ENCODE measurements around the gene LYPD6.
"Not testable (repeated sequence)": the region's sequence is repeated elsewhere in the genome, so short reads cannot be mapped to it uniquely, and the experiment has no call there.

Gene LYPD6

GRCh38 chr2:149488706-149489440, 158.5 kb downstream of the LYPD6 start:
- Mint-ChIP-seq H3K27me3 (peaks cover 17 to 37% of the 10 kb centered on the region in 2 donors), H3K4me3 (no peak overlapping the region), H3K27ac (no peak overlapping the region), H3K9me3 (no peaks in the 10 kb centered on the region), H3K36me3 (ENCODE audit: insufficient read depth) (peaks cover 3% of the 10 kb centered on the region), H3K4me1 (ENCODE audit: low read depth in 2 of 2) (no peaks in the 10 kb centered on the region)
- no peak for DNase-seq
- no peak for ATAC-seq (replicated peaks)

GRCh38 chr2:149489452-149489851, 159.1 kb downstream of the LYPD6 start:
- ATAC-seq (replicated peaks) = no peak
- Mint-ChIP-seq H3K4me1 (ENCODE audit: low read depth in 2 of 2) (no peaks in the 10 kb centered on the region), H3K4me3 (no peak overlapping the region), H3K27me3 (peaks cover 11 to 34% of the 10 kb centered on the region in 2 donors), H3K9me3 (peaks cover 0 to 2% of the 10 kb centered on the region in 2 donors), H3K36me3 (ENCODE audit: insufficient read depth) (peaks cover 3% of the 10 kb centered on the region), H3K27ac (no peak overlapping the region)
- no peak for DNase-seq

- peaks cover 6 to 29% of the 10 kb centered on the region in 2 donors for H3K27me3 Mint-ChIP-seq
- H3K9me3 Mint-ChIP-seq = peaks cover 0 to 3% of the 10 kb centered on the region in 2 donors
- no peak for DNase-seq
- no peak for ATAC-seq (replicated peaks)
- no peak overlapping the region for H3K27ac Mint-ChIP-seq
- H3K36me3 Mint-ChIP-seq (ENCODE audit: insufficient read depth) = peaks cover 3% of the 10 kb centered on the region
- no peaks in the 10 kb centered on the region for H3K4me1 Mint-ChIP-seq (ENCODE audit: low read depth in 2 of 2)
- no peak overlapping the region for H3K4me3 Mint-ChIP-seq
Observed at GRCh38 chr2:149490296-149490695, 159.9 kb downstream of the LYPD6 start.

GRCh38 chr2:149492923-149493322, 162.5 kb downstream of the LYPD6 start:
- peaks cover 4 to 7% of the 10 kb centered on the region in 2 donors for H3K9me3 Mint-ChIP-seq
- no peaks in the 10 kb centered on the region for H3K4me1 Mint-ChIP-seq (ENCODE audit: low read depth in 2 of 2)
- DNase-seq (no peak), ATAC-seq (replicated peaks) (no peak)
- no peaks in the 10 kb centered on the region for H3K36me3 Mint-ChIP-seq (ENCODE audit: insufficient read depth)
- H3K27me3 Mint-ChIP-seq = peaks cover 0 to 28% of the 10 kb centered on the region in 2 donors
- no peak overlapping the region for H3K27ac Mint-ChIP-seq
- no peak overlapping the region for H3K4me3 Mint-ChIP-seq

- H3K36me3 Mint-ChIP-seq (ENCODE audit: insufficient read depth); H3K4me1 Mint-ChIP-seq (ENCODE audit: low read depth in 2 of 2); H3K4me3 Mint-ChIP-seq; H3K27ac Mint-ChIP-seq; DNase-seq; ATAC-seq (replicated peaks); H3K9me3 Mint-ChIP-seq: not testable (repeated sequence)
- peaks cover 12 to 17% of the 10 kb centered on the region in 2 donors for H3K27me3 Mint-ChIP-seq
Observed at GRCh38 chr2:149499204-149499603, 168.8 kb downstream of the LYPD6 start.

- DNase-seq, H3K9me3 Mint-ChIP-seq: not testable (repeated sequence)
Observed at GRCh38 chr2:149506808-149507207, 176.4 kb downstream of the LYPD6 start.

GRCh38 chr2:149507974-149508373, 177.6 kb downstream of the LYPD6 start:
- ATAC-seq (replicated peaks) (no peak), DNase-seq (no peak)
- no peak overlapping the region for H3K27ac Mint-ChIP-seq
- H3K27me3 Mint-ChIP-seq = peaks cover 37 to 46% of the 10 kb centered on the region in 2 donors
- no peaks in the 10 kb centered on the region for H3K36me3 Mint-ChIP-seq (ENCODE audit: insufficient read depth)
- H3K9me3 Mint-ChIP-seq = peaks cover 0 to 8% of the 10 kb centered on the region in 2 donors
- no peak overlapping the region for H3K4me3 Mint-ChIP-seq
- no peaks in the 10 kb centered on the region for H3K4me1 Mint-ChIP-seq (ENCODE audit: low read depth in 2 of 2)

More at GRCh38 chr2:149506808-149507207, 176.4 kb downstream of the LYPD6 start:
- not testable (repeated sequence) for H3K36me3 Mint-ChIP-seq (ENCODE audit: insufficient read depth); H3K27ac Mint-ChIP-seq; H3K4me3 Mint-ChIP-seq; H3K4me1 Mint-ChIP-seq (ENCODE audit: low read depth in 2 of 2); ATAC-seq (replicated peaks)
- H3K27me3 Mint-ChIP-seq = peaks cover 34 to 41% of the 10 kb centered on the region in 2 donors

GRCh38 chr2:149513461-149513860, 183.1 kb downstream of the LYPD6 start:
- Mint-ChIP-seq H3K27me3 (peaks cover 20 to 22% of the 10 kb centered on the region in 2 donors), H3K36me3 (ENCODE audit: insufficient read depth) (no peaks in the 10 kb centered on the region), H3K27ac (no peak overlapping the region), H3K9me3 (peaks cover 0 to 6% of the 10 kb centered on the region in 2 donors), H3K4me3 (no peak overlapping the region), H3K4me1 (ENCODE audit: low read depth in 2 of 2) (no peaks in the 10 kb centered on the region)
- DNase-seq (no peak), ATAC-seq (replicated peaks) (no peak)
